KOPT-K1 (cell line): Measurements from ENCODE around the gene RBM26.

Experiments used
- H3K27ac ChIP-seq: fragments of 200-600 bp; sonication (generic); 2 replicates; pipeline ENCODE4 v1.5.1; 2016; ENCODE audit warnings: antibody characterized with exemption, mild to moderate bottlenecking, low read depth, low read length; ENCODE audit not compliant: poor library complexity, severe bottlenecking
- H3K36me3 ChIP-seq: fragments of 200-600 bp; sonication (generic); 2 replicates; pipeline ENCODE4 v1.5.1; 2017; ENCODE audit warnings: antibody characterized with exemption, mild to moderate bottlenecking, low read length, moderate library complexity; ENCODE audit not compliant: insufficient read depth
- H3K9me3 ChIP-seq: fragments of 200-600 bp; sonication (generic); 2 replicates; pipeline ENCODE4 v1.5.1; 2017; ENCODE audit warnings: antibody characterized with exemption, low read length, mild to moderate bottlenecking; ENCODE audit not compliant: insufficient read depth, poor library complexity, severe bottlenecking

RBM26 gene

GRCh38 chr13:79435561-79435990 lies 29.5 kb upstream of the RBM26 start:
- Histone ChIP-seq H3K27ac (no peak overlapping the region), H3K36me3 (no peaks in the 10 kb centered on the region), H3K9me3 (no peaks in the 10 kb centered on the region)

DNA sequence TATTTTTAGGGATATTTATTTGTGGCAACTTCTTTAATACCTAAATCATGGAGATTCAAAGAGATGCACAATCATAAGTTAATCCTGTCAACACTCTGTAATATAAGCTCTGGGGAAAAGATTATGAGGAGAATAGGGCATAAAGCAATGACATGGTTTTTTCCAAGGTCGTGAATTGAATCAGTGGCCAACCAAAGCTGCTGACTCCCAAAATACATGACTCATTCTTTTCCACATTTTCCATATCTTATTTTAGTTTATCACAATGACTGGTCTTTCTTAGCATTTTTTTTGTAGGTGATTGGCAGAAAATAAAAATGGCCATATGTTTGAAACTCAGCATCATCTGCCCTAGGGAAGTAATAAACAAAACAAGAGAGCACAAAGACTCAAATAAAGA lies 28.5 kb upstream of the RBM26 start:
- Histone ChIP-seq H3K9me3 (no peaks in the 10 kb centered on the region), H3K27ac (no peak overlapping the region), H3K36me3 (no peaks in the 10 kb centered on the region)

DNA sequence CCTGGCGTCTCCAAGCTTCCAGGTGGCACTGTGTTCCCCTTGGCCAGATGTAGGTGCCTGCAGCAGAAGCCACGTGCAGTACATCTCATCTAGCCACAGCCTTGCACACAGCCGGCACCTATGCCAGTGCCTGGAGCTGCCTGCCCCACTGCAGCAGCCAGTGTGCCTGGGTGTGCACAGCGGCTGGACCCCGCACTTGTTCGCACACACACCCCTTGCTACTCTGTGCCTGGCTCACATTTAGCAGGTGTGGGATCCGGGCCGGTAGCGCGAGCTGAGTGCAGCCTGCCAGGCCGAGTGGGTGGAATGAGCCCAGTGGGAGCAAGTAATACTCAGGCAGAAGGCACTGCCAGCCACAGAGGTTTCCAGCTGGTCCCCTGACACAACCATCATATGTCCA lies 26.9 kb upstream of the RBM26 start:
- Histone ChIP-seq H3K9me3 (no peaks in the 10 kb centered on the region), H3K36me3 (no peaks in the 10 kb centered on the region)

DNA sequence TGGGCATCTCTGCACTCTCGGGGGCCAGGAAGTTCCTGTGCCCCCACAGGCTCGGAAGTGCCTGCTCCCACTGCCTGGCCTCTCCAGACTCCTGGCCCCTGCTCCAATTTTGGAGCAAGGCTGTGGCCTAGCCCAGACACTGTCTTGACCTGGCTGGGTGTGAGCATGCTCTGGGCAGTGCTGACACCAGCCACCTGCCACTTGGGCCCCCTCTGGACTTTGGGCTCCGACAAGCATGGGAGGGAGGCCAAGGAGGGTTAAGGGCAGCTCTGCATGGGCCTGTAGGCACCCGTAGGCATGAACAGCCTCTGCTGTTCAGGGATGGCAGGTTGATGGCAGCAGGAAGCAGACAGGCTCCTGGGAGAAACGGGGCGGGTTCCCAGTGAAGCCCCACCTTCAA lies 26.0 kb upstream of the RBM26 start:
- Histone ChIP-seq H3K27ac (no peak overlapping the region), H3K36me3 (no peaks in the 10 kb centered on the region), H3K9me3 (no peaks in the 10 kb centered on the region)

More for the DNA sequence above, 26.9 kb upstream of the RBM26 start:
- H3K27ac ChIP-seq = no peak overlapping the region

- Histone ChIP-seq H3K27ac (no peak overlapping the region), H3K9me3 (no peaks in the 10 kb centered on the region), H3K36me3 (no peaks in the 10 kb centered on the region)
Measured at GRCh38 chr13:79429309-79429708, 23.3 kb upstream of the RBM26 start.

- H3K27ac ChIP-seq = no peak overlapping the region
Measured at GRCh38 chr13:79427883-79428282, 21.8 kb upstream of the RBM26 start.

DNA sequence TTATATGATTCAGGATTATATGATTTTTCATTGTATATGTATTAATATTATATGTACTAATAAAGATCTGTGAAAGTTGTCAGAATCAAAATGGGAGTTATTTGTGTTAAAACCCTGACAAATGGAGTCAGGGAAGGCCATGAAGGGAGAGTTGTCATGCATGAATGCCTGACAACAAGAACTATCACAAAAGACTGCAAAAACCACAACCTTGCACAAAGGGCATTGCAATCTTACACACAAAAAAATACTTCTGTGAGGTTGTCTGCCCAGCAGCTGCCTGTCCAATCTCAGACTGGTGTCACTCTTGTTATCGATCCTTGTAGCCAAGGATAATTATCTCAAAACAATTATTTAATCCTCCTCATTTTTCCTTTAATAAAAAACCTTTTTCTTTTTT lies 21.2 kb upstream of the RBM26 start:
- no peak overlapping the region for H3K27ac ChIP-seq
- H3K36me3 ChIP-seq = no peaks in the 10 kb centered on the region

More at GRCh38 chr13:79427883-79428282, 21.8 kb upstream of the RBM26 start:
- H3K36me3 ChIP-seq = no peaks in the 10 kb centered on the region
- no peaks in the 10 kb centered on the region for H3K9me3 ChIP-seq

GRCh38 chr13:79423801-79424642 lies 18.0 kb upstream of the RBM26 start:
- Histone ChIP-seq H3K27ac (no peak overlapping the region), H3K36me3 (peaks cover 6% of the 10 kb centered on the region; the same call in 1 of the 2 replicates), H3K9me3 (no peaks in the 10 kb centered on the region)

More for the DNA sequence above, 21.2 kb upstream of the RBM26 start:
- H3K9me3 ChIP-seq = no peaks in the 10 kb centered on the region

DNA sequence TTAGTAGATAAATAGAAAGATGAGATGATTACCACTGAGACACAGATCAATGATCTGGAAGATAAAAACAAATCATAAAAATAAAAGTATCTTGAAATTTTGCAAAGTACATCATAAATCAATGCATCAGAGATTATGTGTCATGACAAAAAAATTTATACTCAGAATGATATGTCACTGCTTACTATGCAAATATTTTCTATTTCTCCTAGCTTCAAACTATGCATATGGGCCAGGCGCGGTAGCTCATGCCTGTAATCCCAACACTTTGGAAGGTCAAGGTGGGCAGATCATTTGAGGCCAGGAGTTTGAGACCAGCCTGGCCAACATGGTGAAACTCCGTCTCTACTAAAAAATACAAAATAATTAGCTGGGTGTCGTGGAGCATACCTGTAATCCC lies 17.3 kb upstream of the RBM26 start:
- peaks cover 6% of the 10 kb centered on the region; the same call in 1 of the 2 replicates for H3K36me3 ChIP-seq
- H3K9me3 ChIP-seq = no peaks in the 10 kb centered on the region
- no peak overlapping the region for H3K27ac ChIP-seq

DNA sequence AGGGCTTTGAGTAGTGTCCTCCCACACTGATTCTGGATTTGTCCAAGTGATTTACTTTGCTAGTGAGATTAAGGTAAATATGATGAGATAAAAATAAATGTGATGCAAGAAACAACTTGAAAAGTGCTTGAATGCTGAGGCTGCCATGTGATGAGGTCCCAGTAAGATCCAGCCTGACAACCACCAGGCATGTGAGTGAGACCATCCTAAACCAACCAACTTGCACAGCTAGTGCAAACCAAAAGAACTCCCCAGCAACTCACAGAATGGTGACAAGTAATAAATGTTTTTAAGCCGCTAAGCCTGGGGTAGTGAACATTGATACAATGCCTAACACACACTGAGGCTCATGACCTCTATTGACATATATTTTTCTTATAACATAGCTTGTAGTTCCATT lies 13.3 kb upstream of the RBM26 start:
- H3K27ac ChIP-seq = no peak overlapping the region

DNA sequence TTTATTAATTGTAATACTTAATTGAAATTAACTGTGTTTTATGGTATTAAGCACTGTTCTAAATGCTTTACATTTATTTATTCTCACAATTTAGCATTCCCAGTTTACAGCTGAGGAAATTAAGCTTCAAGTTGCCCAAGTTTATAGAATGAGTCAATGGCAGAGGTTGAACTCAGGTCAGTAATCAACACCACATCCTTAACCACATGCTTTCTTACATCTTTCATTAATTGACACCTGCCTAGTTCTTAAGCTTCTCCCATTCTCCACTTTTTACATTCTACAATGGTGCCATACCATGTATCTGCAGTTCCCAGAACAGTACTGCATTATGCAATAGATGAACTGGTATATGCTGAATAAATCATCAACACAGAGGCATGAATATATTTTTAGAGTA lies 11.7 kb upstream of the RBM26 start:
- H3K36me3 ChIP-seq = peaks cover 27% of the 10 kb centered on the region
- no peaks in the 10 kb centered on the region for H3K9me3 ChIP-seq

More for the DNA sequence above, 13.3 kb upstream of the RBM26 start:
- no peaks in the 10 kb centered on the region for H3K9me3 ChIP-seq
- H3K36me3 ChIP-seq = peaks cover 16% of the 10 kb centered on the region

GRCh38 chr13:79413521-79413920 lies 7.5 kb upstream of the RBM26 start:
- H3K9me3 ChIP-seq = no peaks in the 10 kb centered on the region
- H3K27ac ChIP-seq = no peak overlapping the region
- H3K36me3 ChIP-seq = peaks cover 24% of the 10 kb centered on the region

More for the DNA sequence above, 11.7 kb upstream of the RBM26 start:
- no peak overlapping the region for H3K27ac ChIP-seq

GRCh38 chr13:79409828-79410227 lies 3.8 kb upstream of the RBM26 start:
- H3K36me3 ChIP-seq = peaks cover 17% of the 10 kb centered on the region
- no peak overlapping the region for H3K27ac ChIP-seq
- H3K9me3 ChIP-seq = no peaks in the 10 kb centered on the region

DNA sequence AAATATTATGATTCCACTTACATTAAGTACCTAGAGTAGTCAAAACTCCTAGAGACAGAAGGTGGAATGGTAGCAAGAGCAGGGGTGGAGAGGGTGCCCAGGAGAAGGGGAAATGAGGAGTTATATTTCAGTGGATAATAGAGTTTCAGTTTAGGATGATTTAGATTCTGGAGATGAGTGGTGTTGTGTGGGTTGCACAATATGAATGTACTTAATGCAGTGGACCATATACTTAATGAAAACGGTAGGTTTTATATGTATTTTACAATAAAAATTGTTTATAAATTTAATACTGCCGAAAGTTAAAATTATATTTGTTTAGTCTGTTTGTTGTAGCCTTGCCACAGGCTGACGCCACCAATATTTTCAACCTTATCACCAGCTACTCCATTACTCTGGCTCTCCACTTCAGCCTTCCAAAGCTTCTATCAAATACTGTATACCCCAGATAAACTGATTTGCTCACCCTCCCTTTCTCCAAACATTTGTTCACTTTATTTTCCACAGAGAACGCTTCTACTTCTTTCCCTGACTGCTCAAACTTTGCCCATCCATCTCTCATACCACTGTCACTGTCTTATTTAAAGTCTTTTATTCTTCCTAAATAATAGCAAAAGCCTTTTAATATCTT lies 1.4 kb upstream of the RBM26 start:
- H3K9me3 ChIP-seq = no peaks in the 10 kb centered on the region
- peaks cover 13% of the 10 kb centered on the region for H3K36me3 ChIP-seq
- H3K27ac ChIP-seq = peak overlapping the region; percentile 95

DNA sequence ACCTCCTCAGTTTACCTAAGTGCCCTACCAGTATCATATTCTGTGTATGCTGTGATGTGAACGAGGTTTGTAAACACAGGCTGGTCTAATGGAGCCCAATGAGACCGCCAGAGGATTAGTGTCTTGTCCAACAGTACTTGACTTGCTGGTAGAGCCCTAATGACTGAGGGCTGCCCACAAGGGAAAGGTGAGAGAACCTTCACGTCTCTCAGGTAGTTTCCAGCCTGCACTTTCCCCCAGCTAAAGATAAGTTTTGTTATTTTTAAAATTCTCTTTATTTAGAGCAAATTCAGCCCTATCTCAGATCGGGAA lies 498 bp upstream of the RBM26 start:
- peak overlapping the region; percentile 95 for H3K27ac ChIP-seq

DNA sequence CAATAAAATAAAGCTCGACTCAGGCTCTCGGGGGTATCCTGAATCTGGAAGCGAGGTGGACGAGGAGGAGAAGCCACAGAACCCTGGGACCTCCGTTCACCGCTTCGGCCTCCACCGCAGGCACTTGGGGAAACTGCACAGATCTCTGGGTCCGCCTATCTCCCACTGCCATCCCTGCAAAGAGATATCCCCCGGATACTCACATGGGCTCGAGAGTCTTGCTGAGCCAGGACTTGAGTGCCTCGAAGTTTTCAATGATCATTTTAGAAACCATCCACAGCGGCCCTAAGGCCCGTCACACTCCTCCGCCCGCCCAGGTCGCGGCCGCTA lies 589 bp downstream of the RBM26 start:
- Histone ChIP-seq H3K27ac (peak overlapping the region; percentile 95), H3K9me3 (no peaks in the 10 kb centered on the region), H3K36me3 (peaks cover 30% of the 10 kb centered on the region)

More for the DNA sequence above, 498 bp upstream of the RBM26 start:
- Histone ChIP-seq H3K9me3 (no peaks in the 10 kb centered on the region), H3K36me3 (peaks cover 19% of the 10 kb centered on the region)
